Stomach (tissue), 9 donors: ENCODE data around the gene KLRC4. TPM values are rescaled to one million over a fixed set of nuclear protein-coding genes. Genes with fewer than 3 reads are reported as not detected.
A peak's percentile ranks its signal among the peaks of the same experiment; 100 is the strongest.

Experiments
- DNase-seq, 2 donors: peaks; one replicate each; pipeline versions ENCODE4 v3.0.0 to v3.0.0-alpha.2; 2013 to 2019
- H3K27ac ChIP-seq, 5 donors: fragments of 200-600 bp in 4 of 5; sonication (generic) in 4 of 5; one replicate each; pipeline ENCODE4 v1.5.1; 2013 to 2019; ENCODE audit warnings: mild to moderate bottlenecking in 1 of 5, moderate library complexity in 1 of 5
- H3K27me3 ChIP-seq, 3 donors: fragments of 200-600 bp; sonication (generic); one replicate each; pipeline ENCODE4 v1.5.1; 2017 to 2019; ENCODE audit warnings: mixed run types in 1 of 3
- H3K36me3 ChIP-seq, 4 donors: fragments of 200-600 bp; sonication (generic); 1 replicate in 3 of 4; 2 replicates in 1 of 4; pipeline ENCODE4 v1.5.1; 2016 to 2019
- H3K4me1 ChIP-seq, 4 donors: fragments of 200-600 bp; sonication (generic); one replicate each; pipeline ENCODE4 v1.5.1; 2016 to 2019
- H3K4me3 ChIP-seq, 4 donors: fragments of 200-600 bp; sonication (generic) in 3 of 4; one replicate each; pipeline ENCODE4 v1.5.1; 2016 to 2019; ENCODE audit warnings: mild to moderate bottlenecking in 1 of 4
- H3K9me3 ChIP-seq, 4 donors: fragments of 200-600 bp; sonication (generic); one replicate each; pipeline ENCODE4 v1.5.1; 2016 to 2019
- CTCF ChIP-seq, 7 experiments: fragments of 450-650 bp in 4 of 7; fragments of 200-600 bp in 3 of 7; sonication (generic) in 3 of 7; IDR thresholded peaks; one replicate each; pipeline ENCODE4 v1.5.1; 2016 to 2019; ENCODE audit warnings: antibody characterized with exemption in 7 of 7, control low read depth in 2 of 7, mild to moderate bottlenecking in 1 of 7
- EP300 ChIP-seq: sonication (generic); formaldehyde crosslinking; IDR thresholded peaks from one replicate; pipeline ENCODE4 v1.6.1; 2017; ENCODE audit warnings: antibody characterized with exemption
- POLR2A ChIP-seq, 4 donors: fragments of 450-650 bp; IDR thresholded peaks; one replicate each; pipeline ENCODE4 v1.6.1; 2016; ENCODE audit warnings: antibody characterized with exemption in 4 of 4, control low read depth in 2 of 4, mild to moderate bottlenecking in 1 of 4, moderate library complexity in 1 of 4
- POLR2AphosphoS5 ChIP-seq, 3 donors: sonication (generic); formaldehyde crosslinking; IDR thresholded peaks; one replicate each; pipeline ENCODE4 v1.6.1; 2016; ENCODE audit warnings: antibody characterized with exemption in 3 of 3
- WGBS, 5 donors: extraction: QIAGEN DNeasy Blood & Tissue Kit in 3 of 5; methylation state at CpG; one replicate each; pipeline versions ENCODE4 v1.1.5 to v1.1.7; 2013 to 2018; 5-methylcytosine and 5-hydroxymethylcytosine counted together
- intact Hi-C: fragments of 100-400 bp; cut with DNase I; formaldehyde crosslinking; loops from one replicate; pipeline ENCODE4 v1.15.1; 2023; ENCODE audit warnings: low total_unique reads
- polyA plus RNA-seq, 3 donors: library from polyadenylated mRNA; stranded (reverse); fragments of 200-250 nt; gene quantifications; one replicate each; pipeline ENCODE4 v1.2.3, GENCODE V29; 2013
- total RNA-seq, 5 donors: library from RNA; depleted of rRNA; stranded (reverse); fragments of >200 nt; gene quantifications; one replicate each; pipeline versions ENCODE4 v1.1.0 to v1.2.3, GENCODE V29; 2014 to 2016
- donor health status: healthy with polysubstance abuse.
- donor health status: Bipolar disorder and iron deficiency.
- donor health status: healthy.

The KLRC4 gene
- total and polyA plus RNA-seq, 8 donors = 0.13 to 1.3 TPM; not detected in 6

GRCh38 chr12:10366875-10367274, 42.7 kb downstream of the KLRC4 start:
- intact Hi-C loops = no loop called here
- H3K27me3 ChIP-seq = no peaks in the 10 kb centered on the region
- peak overlapping the region; percentile 79 to 97 (median 93) for H3K27ac ChIP-seq
- DNase-seq = peak in 1 of 2 donors; percentile 73
- H3K4me1 ChIP-seq = peaks cover 22 to 58% (median 44%) of the 10 kb centered on the region in 4 donors
- no peaks in the 10 kb centered on the region for H3K9me3 ChIP-seq
- H3K36me3 ChIP-seq = no peaks in the 10 kb centered on the region
- H3K4me3 ChIP-seq = no peak overlapping the region
- TF ChIP-seq CTCF (IDR thresholded peaks at IDR 0.05) (peak in 2 of 7 experiments; percentile 12 to 17), EP300 (no peak), POLR2AphosphoS5 (IDR thresholded peaks at IDR 0.05) (no peak), POLR2A (IDR thresholded peaks at IDR 0.05) (no peak)

DNA sequence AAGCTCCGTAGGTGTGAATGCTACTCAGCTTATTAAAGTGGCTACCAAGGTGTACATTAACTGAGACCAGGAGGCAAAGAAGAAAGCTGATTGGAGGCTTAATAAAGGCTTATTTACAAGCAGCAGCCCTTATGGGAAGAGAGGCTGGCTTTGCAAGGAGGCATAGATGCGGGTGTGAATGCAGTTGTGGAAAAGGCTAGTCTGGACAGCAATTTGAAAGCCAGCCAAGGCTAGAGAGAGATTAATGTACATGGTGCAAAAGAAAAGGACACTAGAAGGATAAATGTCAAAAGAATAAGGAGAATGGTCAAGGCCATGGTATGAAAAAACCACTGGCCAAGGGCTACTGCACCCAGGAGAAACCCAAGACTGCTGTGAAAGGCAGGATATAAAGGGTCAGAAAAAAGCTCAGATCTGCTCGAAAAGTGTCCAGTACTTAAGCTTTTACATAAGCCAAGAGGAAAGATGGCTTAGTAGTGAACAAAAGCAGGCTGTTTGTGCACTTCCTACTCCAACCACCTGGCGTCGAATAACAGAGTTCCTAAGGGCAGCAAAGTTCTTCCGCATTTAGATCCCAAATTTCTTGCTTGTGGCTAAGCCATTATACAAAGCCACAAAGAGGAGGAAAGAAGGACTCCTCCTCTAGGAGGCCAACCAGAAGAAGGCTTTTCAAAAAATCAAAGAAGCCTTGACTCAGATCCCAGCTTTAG, 43.7 kb downstream of the KLRC4 start:
- DNase-seq = peak in 1 of 2 donors; percentile 35
- WGBS, 5 donors = 18 to 30% (median 25%) methylated on average over 6 of the region's 6 CpGs
- Histone ChIP-seq H3K27me3 (no peaks in the 10 kb centered on the region), H3K36me3 (no peaks in the 10 kb centered on the region), H3K4me1 (peaks cover 29 to 60% (median 44%) of the 10 kb centered on the region in 4 donors), H3K4me3 (peak overlapping the region; percentile 54 to 65 (median 59)), H3K27ac (peak overlapping the region; percentile 88 to 97 (median 93)), H3K9me3 (no peaks in the 10 kb centered on the region)
- intact Hi-C loops = no loop called here
- TF ChIP-seq POLR2A (IDR thresholded peaks at IDR 0.05) (no peak), CTCF (IDR thresholded peaks at IDR 0.05) (no peak), EP300 (no peak), POLR2AphosphoS5 (IDR thresholded peaks at IDR 0.05) (no peak)

GRCh38 chr12:10364815-10365622, 44.5 kb downstream of the KLRC4 start:
- Histone ChIP-seq H3K27ac (peak overlapping the region; percentile 88 to 97 (median 93)), H3K27me3 (no peaks in the 10 kb centered on the region), H3K36me3 (no peaks in the 10 kb centered on the region), H3K4me3 (peak overlapping the region; percentile 54 to 65 (median 59)), H3K9me3 (no peaks in the 10 kb centered on the region), H3K4me1 (peaks cover 29 to 60% (median 42%) of the 10 kb centered on the region in 4 donors)
- DNase-seq = peak; percentile 69 to 96
- WGBS, 5 donors = 0 to 2% (median 0%) methylated on average over 15 of the region's 15 CpGs
- no peak for TF ChIP-seq EP300
- TF ChIP-seq POLR2AphosphoS5 (IDR thresholded peaks at IDR 0.05) = peak; percentile 50 to 52 (median 51)
- intact Hi-C loops = no loop called here

- intact Hi-C loops = no loop called here
- no peaks in the 10 kb centered on the region for H3K36me3 ChIP-seq
- WGBS, 5 donors = 12 to 19% (median 17%) methylated on average over 17 to 19 of the region's 19 CpGs
- peak overlapping the region; percentile 88 to 97 (median 93) for H3K27ac ChIP-seq
- H3K4me1 ChIP-seq = peaks cover 29 to 60% (median 42%) of the 10 kb centered on the region in 4 donors
- peak overlapping the region; percentile 54 to 65 (median 59) for H3K4me3 ChIP-seq
- peak; percentile 40 to 83 for DNase-seq
- no peaks in the 10 kb centered on the region for H3K9me3 ChIP-seq
- no peaks in the 10 kb centered on the region for H3K27me3 ChIP-seq
- TF ChIP-seq CTCF (IDR thresholded peaks at IDR 0.05) = no peak
- peak in 1 of 3 donors; percentile 36 for TF ChIP-seq POLR2AphosphoS5 (IDR thresholded peaks at IDR 0.05)
- no peak for TF ChIP-seq EP300
- TF ChIP-seq POLR2A (IDR thresholded peaks at IDR 0.05) = no peak
Observed at GRCh38 chr12:10363914-10364814, 45.4 kb downstream of the KLRC4 start.
